K562 (cell line): ENCODE results near the gene ECPAS. TPM values are rescaled to one million over a fixed set of nuclear protein-coding genes. Genes with fewer than 3 reads are reported as not detected.

Experiments used
- ATAC-seq: fragments of 200-7000 bp; cut with Tn5 transposase; 3 replicates; pipeline ENCODE4 v1.9.1; 2020; ENCODE audit warnings: moderate library complexity
- BruUV-seq: library from RNA; stranded (reverse); fragments of 400-500 nt; replicated peaks from 2 replicates; lab custom pipeline; 2021; lab: Mats Ljungman, UMichigan
- CTCF ChIA-PET: fragments of 300-600 bp; formaldehyde crosslinking; extraction: SDS; loops from one replicate; lab custom pipeline; 2021; ENCODE audit warnings: low intra/inter-chr PET ratio; lab: Yijun Ruan, JAX
- POLR2A ChIA-PET: fragments of 300-600, 350-650 bp; sonication (Branson Sonifier 250); formaldehyde crosslinking; extraction: SDS; loops from one replicate; lab custom pipeline; 2021; ENCODE audit warnings: antibody characterized with exemption, inconsistent platforms; lab: Yijun Ruan, JAX
- DNase-seq, 4 experiments: peaks; one replicate each; pipeline versions ENCODE4 v3.0.0 to v3.0.0-alpha.2; 2011 to 2018; ENCODE audit warnings: low spot score in 3 of 4, mixed read lengths in 3 of 4; ENCODE audit errors: extremely low read depth in 1 of 4
- FAIRE-seq: peaks from 2 replicates; lab custom pipeline; 2011; peaks lifted over from hg19 to GRCh38; lab: Jason Lieb, UNC
- H2AFZ ChIP-seq: 2 replicates; pipeline ENCODE4 v1.6.0; 2011; ENCODE audit warnings: low read depth, low read length, control low read depth, inconsistent platforms
- H3K27ac ChIP-seq: fragments of 200-600 bp; 3 replicates; pipeline ENCODE4 v1.8.0; 2011; ENCODE audit warnings: low read depth, mild to moderate bottlenecking, control low read depth, inconsistent platforms, low read length, moderate library complexity, mixed read lengths; ENCODE audit errors: extremely low read depth
- H3K27me3 ChIP-seq, 2 experiments: fragments of 300-600 bp in 1 of 2; 2 replicates in 1 of 2; 3 replicates in 1 of 2; pipeline versions ENCODE4 v1.6.0 to v1.8.0; 2011; ENCODE audit warnings: inconsistent platforms in 2 of 2, low read length in 2 of 2, mild to moderate bottlenecking in 1 of 2, mixed read lengths in 1 of 2, moderate library complexity in 1 of 2; ENCODE audit not compliant: control insufficient read depth in 2 of 2, insufficient read depth in 2 of 2
- H3K36me3 ChIP-seq: fragments of 300-600 bp; 3 replicates; pipeline ENCODE4 v1.8.0; 2011; ENCODE audit warnings: mild to moderate bottlenecking, low read length, inconsistent platforms; ENCODE audit not compliant: control insufficient read depth, insufficient read depth
- H3K4me1 ChIP-seq, 2 experiments: fragments of 200-600 bp in 1 of 2; replicated peaks in 1 of 2; 2 replicates in 1 of 2; 3 replicates in 1 of 2; pipeline versions ENCODE4 v1.5.1 to v1.8.0; 2011; ENCODE audit warnings: inconsistent platforms in 2 of 2, low read length in 2 of 2, mild to moderate bottlenecking in 1 of 2, mixed read lengths in 1 of 2, moderate library complexity in 1 of 2; ENCODE audit not compliant: control insufficient read depth in 2 of 2, insufficient read depth in 2 of 2
- H3K4me2 ChIP-seq: 2 replicates; pipeline ENCODE4 v1.6.1; 2011; ENCODE audit warnings: low read length, control low read depth, inconsistent platforms, mixed read lengths; ENCODE audit not compliant: insufficient read depth
- H3K4me3 ChIP-seq: fragments of 200-600 bp; sonication (generic), shearing (Covaris generic); 2 replicates; pipeline ENCODE4 v1.5.1; 2016; ENCODE audit warnings: control low read depth, inconsistent platforms
- H3K79me2 ChIP-seq: fragments of 200-600 bp; 3 replicates; pipeline ENCODE4 v1.8.0; 2011; ENCODE audit warnings: low read length, inconsistent platforms; ENCODE audit not compliant: control insufficient read depth, insufficient read depth
- H3K9ac ChIP-seq, 2 experiments: 2 replicates each; pipeline versions ENCODE4 v1.6.0 to v1.6.1; 2011; ENCODE audit warnings: low read depth in 2 of 2, low read length in 2 of 2, control low read depth in 1 of 2, inconsistent platforms in 1 of 2, mild to moderate bottlenecking in 1 of 2, mixed read lengths in 1 of 2; ENCODE audit not compliant: insufficient read depth in 1 of 2
- H3K9me1 ChIP-seq: one replicate; pipeline ENCODE4 v1.6.0; 2011; ENCODE audit warnings: inconsistent platforms, mild to moderate bottlenecking, low read length, moderate library complexity; ENCODE audit not compliant: control insufficient read depth, insufficient read depth
- H3K9me3 ChIP-seq: replicated peaks from 2 replicates; pipeline ENCODE4 v1.5.1; 2011; ENCODE audit warnings: low read depth, low read length, inconsistent platforms; ENCODE audit not compliant: control insufficient read depth, insufficient read depth
- H4K20me1 ChIP-seq: replicated peaks from 2 replicates; pipeline ENCODE4 v1.6.1; 2011; ENCODE audit warnings: low read length, inconsistent platforms, mixed read lengths; ENCODE audit not compliant: control insufficient read depth, insufficient read depth
- CSDE1 ChIP-seq, 2 experiments: fragments of 450-650 bp; IDR thresholded peaks; 2 replicates each; pipeline ENCODE4 v1.6.1; 2016; ENCODE audit warnings: mild to moderate bottlenecking in 1 of 2
- FOXM1 ChIP-seq, 2 experiments: fragments of 450-650 bp in 1 of 2; sonication (generic) in 1 of 2; formaldehyde crosslinking in 1 of 2; IDR thresholded peaks; 2 replicates each; pipeline versions ENCODE4 v1.6.1 to v1.9.0; 2017 to 2022; ENCODE audit warnings: low read depth in 2 of 2, mild to moderate bottlenecking in 2 of 2, missing genetic modification reagents in 1 of 2, moderate library complexity in 1 of 2
- JUND ChIP-seq, 2 experiments: IDR thresholded peaks; 2 replicates in 1 of 2; 3 replicates in 1 of 2; pipeline ENCODE4 v1.6.1; 2011; ENCODE audit warnings: borderline replicate concordance in 2 of 2, low read depth in 2 of 2, low read length in 2 of 2, improper control_type of control experiment in 1 of 2, missing biosample characterization in 1 of 2, missing genetic modification characterization in 1 of 2, missing genetic modification reagents in 1 of 2
- MAX ChIP-seq: sonication (generic); formaldehyde crosslinking; IDR thresholded peaks from 2 replicates; pipeline ENCODE4 v1.9.0; 2022; ENCODE audit warnings: mild to moderate bottlenecking, missing genetic modification reagents
- MCM2 ChIP-seq: fragments of 450-650 bp; IDR thresholded peaks from 2 replicates; pipeline ENCODE4 v1.6.1; 2017; ENCODE audit warnings: low read depth, mild to moderate bottlenecking
- PCBP1 ChIP-seq: fragments of 200-400 bp; formaldehyde crosslinking; IDR thresholded peaks from 2 replicates; pipeline ENCODE4 v1.6.1; 2018; ENCODE audit warnings: mild to moderate bottlenecking, low read depth, low read length; ENCODE audit not compliant: poor library complexity, severe bottlenecking
- PHB2 ChIP-seq: fragments of 450-650 bp; IDR thresholded peaks from 2 replicates; pipeline ENCODE4 v1.6.1; 2017; ENCODE audit warnings: low read depth
- SRSF7 ChIP-seq: fragments of 200-400 bp; formaldehyde crosslinking; optimal IDR thresholded peaks from 2 replicates; pipeline ENCODE3; 2017; ENCODE audit warnings: mild to moderate bottlenecking, low read depth, low read length
- TCFL5 ChIP-seq: fragments of 250-450 bp; sonication (Bioruptor Pico); conservative IDR thresholded peaks from 2 replicates; pipeline ENCODE4 v1.6.1; 2021; ENCODE audit warnings: mild to moderate bottlenecking, moderate library complexity, matching md5 sums
- ZBTB8A ChIP-seq: fragments of 450-650 bp; IDR thresholded peaks from 2 replicates; pipeline ENCODE4 v1.6.1; 2018; ENCODE audit warnings: mild to moderate bottlenecking, moderate library complexity; ENCODE audit not compliant: partially characterized antibody
- WGBS: fragments of 100-300 bp; shearing (Covaris generic); methylation state at CpG from one replicate; pipeline ENCODE4 v1.1.6; 2016; ENCODE audit warnings: low coverage, mixed read lengths; ENCODE audit not compliant: insufficient coverage; ENCODE audit errors: missing lambda C conversion rate; 5-methylcytosine and 5-hydroxymethylcytosine counted together
- in situ Hi-C: fragments of 300-500 bp; cut with MboI; formaldehyde crosslinking; loops from 4 replicates; pipeline ENCODE4 v1.15.0; 2018; ENCODE audit warnings: inconsistent platforms, mixed read lengths
- intact Hi-C: fragments of 100-400 bp; cut with micrococcal nuclease; formaldehyde crosslinking; loops from 2 replicates; pipeline ENCODE4 v1.14.2; 2022
- polyA plus RNA-seq, 8 experiments: library from polyadenylated mRNA; depleted of rRNA in 4 of 8; stranded (reverse) in 5 of 8; unstranded in 3 of 8; fragments of >200 nt; fragmentation: Nextera tagmentation in 2 of 8; fragmentation: Illumina TruSeq in 1 of 8; extraction: Ambion mirVana in 2 of 8; extraction: Trizol in 1 of 8; gene quantifications; 2 replicates each; pipeline versions ENCODE4 v1.2.1 to v1.2.3, GENCODE V29; 2011 to 2014; ENCODE audit warnings: inconsistent platforms in 1 of 8, missing spikeins in 1 of 8
- total RNA-seq, 7 experiments: library from RNA; depleted of rRNA in 6 of 7; stranded (reverse); fragments of >200 nt in 6 of 7; fragmentation: Illumina TruSeq in 2 of 7; extraction: Trizol in 2 of 7; gene quantifications; 2 replicates each; pipeline versions ENCODE4 v1.2.1 to v1.2.3, GENCODE V29; 2011 to 2021; ENCODE audit warnings: low replicate concordance in 1 of 7
- TF ChIP-seq, protein P1 (sequence below): fragments of 450-650 bp; IDR thresholded peaks from 2 replicates; pipeline ENCODE4 v1.6.1; 2018; ENCODE audit not compliant: partially characterized antibody
- TF ChIP-seq, protein P2 (sequence below): sonication (generic); formaldehyde crosslinking; IDR thresholded peaks from 2 replicates; pipeline ENCODE4 v1.8.1; 2023; ENCODE audit warnings: mild to moderate bottlenecking, missing genetic modification reagents, moderate library complexity

Gene ECPAS
- total and polyA plus RNA-seq, 9 of the 15 experiments (the other 6 are each of a cell fraction or from before 2014, with no cell fraction given): 14.5 to 90.9 (median 75.7) TPM

DNA sequence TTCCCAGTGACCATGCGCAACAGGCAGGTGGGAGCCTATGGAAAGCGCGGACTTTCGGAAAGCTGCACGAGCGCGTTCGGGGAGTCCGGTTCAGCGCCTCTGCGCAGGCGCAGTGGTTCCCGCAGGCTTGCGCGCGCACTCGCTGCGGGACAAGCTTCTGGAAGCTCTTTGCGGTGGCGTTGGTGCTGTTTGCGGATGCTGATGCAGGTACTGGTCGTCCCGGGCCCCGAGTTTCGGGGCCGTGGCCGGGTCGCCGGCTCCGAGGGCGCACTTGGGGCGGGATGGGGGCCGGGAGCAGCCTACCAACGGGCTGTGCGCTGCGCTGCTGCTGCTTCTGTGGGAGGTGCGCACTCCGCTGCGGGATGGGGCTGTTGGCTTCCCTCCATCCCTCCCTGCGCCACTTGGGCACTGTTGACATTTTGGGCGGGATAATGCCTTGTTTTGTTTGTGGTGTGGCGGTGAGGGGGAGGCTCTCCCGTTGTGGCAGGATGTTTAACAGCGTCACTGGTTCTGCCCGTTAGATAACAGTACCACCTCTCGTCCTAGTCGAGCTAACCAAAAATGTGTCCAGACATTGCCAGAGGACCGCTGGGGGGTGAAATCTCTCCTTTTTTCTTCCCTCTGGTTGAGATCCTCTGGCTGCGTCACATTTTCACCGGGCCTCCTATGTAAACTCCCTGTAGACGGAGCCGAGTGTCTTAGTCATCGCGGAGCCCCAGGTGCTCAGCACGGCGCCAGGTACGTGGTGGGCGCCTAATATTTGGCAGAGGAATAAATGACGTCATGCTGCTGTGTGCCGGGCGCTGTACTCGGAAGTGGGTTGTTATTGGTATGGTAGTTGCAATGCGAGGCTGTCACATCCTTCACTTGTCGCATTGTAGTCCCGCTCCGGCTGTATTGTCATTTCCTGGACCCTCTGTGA, 41.1 kb upstream of the ECPAS start, which contains the start of gene ZNF483:
Gene ZNF483, plus strand, starts transcription at position 124 of the 922 bp plus-strand sequence. CDS start 2,217 bp downstream, outside the sequence.
- ChIA-PET POLR2A (interaction anchor here (0.6 kb wide), 1 partner anchor 205 kb away, joined by 4 read pairs; no protein-coding TSS in a partner anchor), CTCF (no interaction called here)
- no peaks in the 10 kb centered on the region for H4K20me1 ChIP-seq
- no peaks in the 10 kb centered on the region for H3K9me1 ChIP-seq
- peak; percentile 66 to 79 (median 72) for DNase-seq
- BruUV-seq: no TSS peak
- H3K4me2 ChIP-seq: peak within 1 kb of the TSS; percentile 80
- H3K4me3 ChIP-seq: peak within 1 kb of the TSS; percentile 50
- peaks cover 25 to 39% of the 10 kb centered on the region in 2 experiments; a peak in 4 of 5 replicates for H3K27me3 ChIP-seq
- H3K9me3 ChIP-seq: no peaks in the 10 kb centered on the region
- no peak within 1 kb of the TSS for H3K27ac ChIP-seq
- WGBS: 12% methylated on average over 53 of the region's 66 CpGs
- H3K9ac ChIP-seq: peak within 1 kb of the TSS in 1 of 2 experiments; percentile 61; a peak in 2 of 4 replicates
- no peaks in the 10 kb centered on the region for H3K36me3 ChIP-seq
- H3K79me2 ChIP-seq: no peaks in the 10 kb centered on the region
- ATAC-seq: peak; percentile 93
- in situ Hi-C loops: no loop called here
- peak within 1 kb of the TSS; percentile 93 for H2AFZ ChIP-seq
- no peak for FAIRE-seq
- H3K4me1 ChIP-seq: peaks cover 12 to 13% of the 10 kb centered on the region in 2 experiments
- intact Hi-C loops: loop anchor here (5.0 kb wide), 1 partner anchor 43 kb away; the partner anchor contains the start of gene ECPAS
- no peak for TF ChIP-seq CSDE1 (IDR thresholded peaks at IDR 0.05)
- TF ChIP-seq MAX (CRISPR knock-in tag): 0 out of 2 replicates have a peak, but pooled peaks have one; percentile 24
- no peak for TF ChIP-seq SRSF7
- TF ChIP-seq FOXM1 (IDR thresholded peaks at IDR 0.05; ENCODE audit: low read depth): no peak
- TF ChIP-seq FOXM1 (CRISPR knock-in tag; IDR thresholded peaks at IDR 0.05; ENCODE audit: low read depth): no peak
- TF ChIP-seq TCFL5 (CRISPR knock-in tag): no peak
- peak; percentile 36 for TF ChIP-seq PCBP1
- TF ChIP-seq ZBTB8A: no peak
- TF ChIP-seq, protein P1, sequence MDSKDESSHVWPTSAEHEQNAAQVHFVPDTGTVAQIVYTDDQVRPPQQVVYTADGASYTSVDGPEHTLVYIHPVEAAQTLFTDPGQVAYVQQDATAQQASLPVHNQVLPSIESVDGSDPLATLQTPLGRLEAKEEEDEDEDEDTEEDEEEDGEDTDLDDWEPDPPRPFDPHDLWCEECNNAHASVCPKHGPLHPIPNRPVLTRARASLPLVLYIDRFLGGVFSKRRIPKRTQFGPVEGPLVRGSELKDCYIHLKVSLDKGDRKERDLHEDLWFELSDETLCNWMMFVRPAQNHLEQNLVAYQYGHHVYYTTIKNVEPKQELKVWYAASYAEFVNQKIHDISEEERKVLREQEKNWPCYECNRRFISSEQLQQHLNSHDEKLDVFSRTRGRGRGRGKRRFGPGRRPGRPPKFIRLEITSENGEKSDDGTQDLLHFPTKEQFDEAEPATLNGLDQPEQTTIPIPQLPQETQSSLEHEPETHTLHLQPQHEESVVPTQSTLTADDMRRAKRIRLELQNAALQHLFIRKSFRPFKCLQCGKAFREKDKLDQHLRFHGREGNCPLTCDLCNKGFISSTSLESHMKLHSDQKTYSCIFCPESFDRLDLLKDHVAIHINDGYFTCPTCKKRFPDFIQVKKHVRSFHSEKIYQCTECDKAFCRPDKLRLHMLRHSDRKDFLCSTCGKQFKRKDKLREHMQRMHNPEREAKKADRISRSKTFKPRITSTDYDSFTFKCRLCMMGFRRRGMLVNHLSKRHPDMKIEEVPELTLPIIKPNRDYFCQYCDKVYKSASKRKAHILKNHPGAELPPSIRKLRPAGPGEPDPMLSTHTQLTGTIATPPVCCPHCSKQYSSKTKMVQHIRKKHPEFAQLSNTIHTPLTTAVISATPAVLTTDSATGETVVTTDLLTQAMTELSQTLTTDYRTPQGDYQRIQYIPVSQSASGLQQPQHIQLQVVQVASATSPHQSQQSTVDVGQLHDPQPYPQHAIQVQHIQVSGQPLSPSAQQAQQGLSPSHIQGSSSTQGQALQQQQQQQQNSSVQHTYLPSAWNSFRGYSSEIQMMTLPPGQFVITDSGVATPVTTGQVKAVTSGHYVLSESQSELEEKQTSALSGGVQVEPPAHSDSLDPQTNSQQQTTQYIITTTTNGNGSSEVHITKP: peak; percentile 15
- TF ChIP-seq JUND (IDR thresholded peaks at IDR 0.05; ENCODE audit: borderline replicate concordance, low read depth, low read length): 0 out of 2 replicates have a peak, but pooled peaks have one; percentile 7
- TF ChIP-seq JUND (tag; IDR thresholded peaks at IDR 0.05; ENCODE audit: borderline replicate concordance, low read depth, low read length): no peak; the same call in 2 of the 3 replicates
- TF ChIP-seq, protein P2, sequence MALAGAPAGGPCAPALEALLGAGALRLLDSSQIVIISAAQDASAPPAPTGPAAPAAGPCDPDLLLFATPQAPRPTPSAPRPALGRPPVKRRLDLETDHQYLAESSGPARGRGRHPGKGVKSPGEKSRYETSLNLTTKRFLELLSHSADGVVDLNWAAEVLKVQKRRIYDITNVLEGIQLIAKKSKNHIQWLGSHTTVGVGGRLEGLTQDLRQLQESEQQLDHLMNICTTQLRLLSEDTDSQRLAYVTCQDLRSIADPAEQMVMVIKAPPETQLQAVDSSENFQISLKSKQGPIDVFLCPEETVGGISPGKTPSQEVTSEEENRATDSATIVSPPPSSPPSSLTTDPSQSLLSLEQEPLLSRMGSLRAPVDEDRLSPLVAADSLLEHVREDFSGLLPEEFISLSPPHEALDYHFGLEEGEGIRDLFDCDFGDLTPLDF (CRISPR knock-in tag): no peak
- TF ChIP-seq PHB2: no peak
- no peak for TF ChIP-seq MCM2
